HG02759 (cell line): ENCODE data around the gene GRK1.

Experiments used
- ATAC-seq: cut with Tn5 transposase; IDR thresholded peaks from one replicate; pipeline ENCODE4 v1.9.1; 2021; ENCODE audit warnings: mild to moderate bottlenecking, moderate library complexity; ENCODE audit not compliant: unreplicated experiment

Gene GRK1

DNA sequence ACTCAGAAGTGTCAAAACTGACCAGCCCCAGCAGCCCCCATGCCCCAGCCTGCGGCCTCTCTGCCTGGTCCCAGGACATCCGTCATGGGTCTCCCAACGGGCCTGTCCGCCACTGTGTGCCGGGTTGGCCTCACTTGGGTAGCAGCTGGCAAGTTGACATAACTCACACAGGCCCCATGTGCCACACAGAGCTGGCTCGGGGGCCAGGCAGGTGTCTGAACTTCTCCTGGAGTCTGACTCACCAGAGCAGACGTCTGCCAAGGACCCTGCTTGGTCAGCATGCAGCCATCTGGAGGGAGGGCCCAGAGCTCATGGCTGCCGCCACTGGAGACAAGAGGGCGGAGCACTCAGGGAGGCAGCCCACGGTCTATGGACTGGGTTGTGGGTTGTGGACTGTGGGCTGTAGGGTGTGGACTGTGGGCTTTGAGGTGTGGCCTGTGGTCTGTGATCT, 60.0 kb downstream of the GRK1 start:
- no peak for ATAC-seq

DNA sequence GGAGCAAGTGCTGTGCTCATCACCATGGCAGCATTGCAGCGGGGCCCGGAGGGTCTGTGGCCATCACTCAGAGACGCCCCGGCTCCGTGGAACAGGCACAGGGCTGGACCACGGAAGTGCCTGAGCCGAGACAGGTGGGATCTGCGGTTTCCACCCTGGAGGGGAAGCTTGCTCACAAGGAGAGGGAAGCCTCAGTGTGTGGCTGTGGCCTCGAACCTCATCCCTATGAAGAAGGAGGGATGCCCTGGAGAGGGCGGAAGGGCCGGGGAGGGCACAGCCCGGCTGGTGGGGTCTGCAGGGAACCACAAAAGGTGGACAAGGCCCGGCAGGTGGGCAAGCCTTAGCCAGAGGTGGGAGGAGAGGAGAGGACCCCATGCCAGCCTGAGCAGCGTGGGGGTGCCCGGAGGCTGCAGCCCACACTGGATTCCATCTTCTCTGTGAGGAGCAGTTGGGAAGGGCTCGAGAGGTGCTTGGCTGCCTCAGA, 61.6 kb downstream of the GRK1 start:
- ATAC-seq = no peak

DNA sequence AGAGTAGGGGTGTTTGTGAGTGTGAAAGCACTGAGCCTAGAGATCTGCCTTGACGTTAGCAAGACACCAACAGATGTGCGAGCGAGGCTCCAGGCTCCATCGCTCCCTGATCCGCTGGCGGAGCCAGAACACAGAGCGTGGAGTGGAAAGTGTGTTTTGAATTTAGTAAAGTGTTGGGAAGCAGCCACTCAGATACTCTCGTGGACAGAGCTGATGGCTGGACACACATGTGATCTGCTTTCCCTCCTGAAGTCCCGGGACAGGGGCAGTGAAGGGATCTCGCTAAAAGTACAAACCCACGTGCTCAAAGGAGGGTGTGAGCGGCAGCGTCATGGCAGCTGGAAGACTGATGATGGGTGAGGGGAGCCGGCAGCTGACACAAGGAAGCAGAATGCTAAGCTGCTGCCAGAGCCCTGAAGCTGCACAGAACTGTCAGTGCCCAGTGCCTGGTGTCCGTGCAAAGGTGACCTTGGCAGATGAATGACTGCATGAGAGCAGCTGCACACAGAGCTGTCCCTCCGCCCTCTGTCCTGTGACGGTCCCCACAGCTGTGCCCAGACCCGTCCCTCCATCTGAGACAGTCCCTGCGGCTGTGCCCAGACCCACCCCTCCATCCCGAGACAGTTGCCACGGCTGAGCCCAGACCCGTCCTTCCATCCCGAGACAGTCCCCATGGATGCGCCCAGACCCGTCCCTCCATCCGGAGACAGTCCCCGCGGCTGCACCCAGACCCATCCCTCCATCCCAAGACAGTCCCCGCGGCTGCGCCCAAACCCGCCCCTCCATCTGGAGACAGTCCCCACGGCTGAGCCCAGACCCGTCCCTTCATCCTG, 62.4 kb downstream of the GRK1 start:
- ATAC-seq = no peak

DNA sequence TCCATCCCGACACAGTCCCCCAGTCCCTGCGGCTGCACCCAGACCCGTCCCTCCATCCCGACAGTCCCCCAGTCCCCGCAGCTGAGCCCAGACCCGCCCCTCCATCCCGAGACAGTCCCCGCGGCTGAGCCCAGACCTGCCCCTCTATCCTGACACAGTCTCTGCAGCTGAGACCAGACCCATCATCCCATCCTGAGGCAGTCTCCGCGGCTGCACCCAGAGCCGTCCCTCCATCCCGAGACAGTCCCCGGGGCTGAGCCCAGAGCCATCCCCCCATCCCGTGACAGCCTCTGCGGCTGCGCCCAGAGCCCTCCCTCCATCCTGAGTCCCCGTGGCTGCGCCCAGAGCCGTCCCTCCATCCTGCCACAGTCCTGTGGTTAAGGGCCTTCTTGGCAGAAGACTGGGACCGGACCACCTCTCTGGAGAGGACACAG, 63.3 kb downstream of the GRK1 start:
- ATAC-seq = no peak

DNA sequence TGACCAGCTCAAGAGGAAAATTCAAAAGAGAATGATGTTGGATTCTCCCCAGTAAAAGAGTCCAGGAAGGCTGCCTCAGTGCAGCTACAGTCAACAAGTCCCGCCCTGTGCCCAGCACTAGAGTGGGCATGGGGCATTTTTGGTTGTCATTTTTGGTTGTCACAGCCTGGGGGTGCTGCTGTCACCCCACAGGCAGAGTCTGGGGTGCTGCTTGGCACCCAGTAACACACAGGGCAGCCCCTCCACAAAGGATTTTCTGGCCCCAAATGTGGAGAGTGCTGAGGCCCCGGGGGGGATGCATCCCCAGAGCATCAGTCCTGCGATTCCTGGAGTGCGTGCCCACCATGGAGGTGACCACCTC, 63.8 kb downstream of the GRK1 start:
- no peak for ATAC-seq

DNA sequence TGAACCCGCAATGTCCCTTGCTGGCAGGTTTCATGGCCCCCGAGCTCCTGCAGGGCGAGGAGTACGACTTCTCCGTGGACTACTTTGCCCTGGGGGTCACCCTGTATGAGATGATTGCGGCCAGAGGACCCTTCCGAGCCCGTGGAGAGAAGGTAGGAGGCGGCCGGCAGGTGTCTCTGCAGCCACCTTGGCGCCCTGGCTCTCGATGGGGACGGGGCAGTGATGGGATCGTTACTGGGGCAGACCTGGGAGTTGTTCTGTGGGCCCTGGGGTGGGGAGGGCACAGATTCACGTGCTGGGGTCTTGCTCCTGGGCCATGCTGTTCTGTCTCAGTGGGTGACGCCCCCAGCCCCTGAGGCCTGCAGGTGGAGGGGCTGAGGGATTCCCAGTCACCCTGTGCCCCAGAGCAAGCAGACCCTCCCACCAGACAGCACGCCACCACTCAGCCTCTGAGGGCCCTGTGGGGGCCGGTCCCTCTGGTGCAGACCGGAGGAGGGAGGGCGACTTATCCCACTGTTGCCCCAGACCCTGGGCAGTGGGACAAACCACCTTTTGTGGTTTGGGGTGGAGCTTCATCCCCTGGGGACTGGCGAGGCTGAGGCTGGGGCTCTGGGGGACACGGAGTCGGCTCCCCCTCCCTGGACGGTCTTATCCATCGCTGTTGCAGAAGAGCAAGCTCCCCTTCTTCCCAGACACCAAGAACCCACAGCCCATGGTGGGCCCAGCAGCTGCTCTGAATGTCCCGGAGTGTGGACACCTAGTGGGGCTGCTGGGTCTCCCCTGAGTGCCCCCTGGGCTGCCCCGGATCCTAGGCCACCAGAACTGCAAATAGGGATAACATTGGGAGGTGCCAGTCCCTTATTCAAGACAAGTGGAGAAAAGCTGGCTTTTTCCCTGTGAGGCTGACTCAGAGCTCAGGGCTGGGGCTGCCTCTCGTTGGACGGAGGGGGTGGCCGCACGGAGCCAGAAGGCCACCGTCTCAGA, 64.5 kb downstream of the GRK1 start:
- ATAC-seq = no peak

DNA sequence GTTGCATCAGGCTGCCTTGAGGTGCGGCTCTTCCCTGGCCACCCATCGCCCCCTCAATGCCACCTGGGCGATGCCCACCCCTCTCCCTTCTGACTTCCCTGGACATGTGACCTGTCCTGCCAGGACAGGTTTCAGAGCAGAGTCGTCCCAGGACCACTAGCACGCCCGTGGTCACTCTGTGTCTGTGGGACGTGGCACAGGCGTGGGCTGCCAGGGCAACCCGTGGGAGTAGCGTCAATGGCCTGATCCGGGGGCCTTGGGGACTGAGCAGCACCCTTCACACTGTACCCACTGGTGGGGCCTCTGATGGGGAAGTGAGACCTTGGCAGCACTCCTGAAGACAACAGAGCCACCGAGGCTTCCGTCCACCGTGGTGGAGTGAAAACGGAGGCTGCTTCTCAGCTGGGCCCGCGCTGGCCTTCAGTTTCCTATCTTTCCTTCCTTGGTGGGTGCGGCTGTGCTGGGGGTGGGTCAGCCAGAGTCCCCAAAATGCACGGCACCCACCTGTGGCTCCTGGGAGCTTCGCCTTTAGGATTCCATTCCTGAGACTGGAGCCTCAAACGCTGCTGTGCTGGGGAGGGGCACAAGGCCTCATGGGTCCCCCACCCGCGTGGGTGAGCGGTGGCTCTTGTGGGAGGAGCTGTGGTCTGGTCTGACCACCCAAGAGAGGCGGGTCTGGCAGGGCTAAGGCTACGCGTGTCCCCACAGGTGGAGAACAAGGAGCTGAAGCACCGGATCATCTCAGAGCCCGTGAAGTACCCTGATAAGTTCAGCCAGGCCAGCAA, 65.3 kb downstream of the GRK1 start:
- no peak for ATAC-seq

DNA sequence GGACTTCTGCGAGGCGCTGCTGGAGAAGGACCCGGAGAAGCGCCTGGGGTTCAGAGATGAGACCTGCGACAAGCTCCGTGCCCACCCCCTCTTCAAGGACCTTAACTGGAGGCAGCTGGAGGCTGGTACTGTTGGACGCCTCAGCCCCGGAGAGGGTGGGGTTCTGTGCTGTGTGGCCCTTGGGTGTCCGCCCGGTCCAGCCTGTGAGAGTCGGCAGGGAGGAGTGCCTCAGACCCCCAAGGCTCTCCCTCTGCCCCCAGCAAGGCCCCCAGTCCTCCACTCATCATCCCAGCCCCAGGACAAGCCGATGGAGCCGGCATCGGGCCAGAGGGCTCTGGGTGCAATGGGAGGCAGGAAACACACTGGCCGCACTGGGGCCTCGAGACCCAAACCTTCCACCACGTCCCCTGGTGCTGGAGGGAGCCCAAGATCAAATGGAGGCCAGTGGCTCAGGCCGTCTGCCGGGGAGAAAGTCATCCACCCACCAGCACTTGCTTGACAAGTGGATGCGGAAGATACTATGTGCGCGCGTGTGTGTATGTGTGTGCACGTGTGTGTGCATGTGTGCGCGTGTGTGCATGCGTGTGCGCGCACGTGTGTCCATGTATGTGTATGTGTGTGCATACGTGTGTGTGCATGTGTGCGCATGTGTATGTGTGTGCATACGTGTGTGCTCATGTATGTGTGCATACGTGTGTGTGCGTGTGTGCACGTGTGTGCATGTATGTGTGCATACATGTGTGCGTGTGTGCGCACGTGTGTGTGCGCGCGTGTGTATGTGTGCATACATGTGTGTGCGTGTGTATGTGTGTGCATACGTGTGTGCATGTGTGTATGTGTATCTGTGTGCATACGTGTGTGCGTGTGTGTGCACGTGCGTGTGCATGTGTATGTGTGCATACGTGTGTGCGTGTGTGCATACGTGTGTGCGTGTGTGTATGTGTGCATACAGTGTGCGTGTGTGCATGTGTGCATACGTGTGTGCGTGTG, 66.2 kb downstream of the GRK1 start:
- no peak for ATAC-seq

DNA sequence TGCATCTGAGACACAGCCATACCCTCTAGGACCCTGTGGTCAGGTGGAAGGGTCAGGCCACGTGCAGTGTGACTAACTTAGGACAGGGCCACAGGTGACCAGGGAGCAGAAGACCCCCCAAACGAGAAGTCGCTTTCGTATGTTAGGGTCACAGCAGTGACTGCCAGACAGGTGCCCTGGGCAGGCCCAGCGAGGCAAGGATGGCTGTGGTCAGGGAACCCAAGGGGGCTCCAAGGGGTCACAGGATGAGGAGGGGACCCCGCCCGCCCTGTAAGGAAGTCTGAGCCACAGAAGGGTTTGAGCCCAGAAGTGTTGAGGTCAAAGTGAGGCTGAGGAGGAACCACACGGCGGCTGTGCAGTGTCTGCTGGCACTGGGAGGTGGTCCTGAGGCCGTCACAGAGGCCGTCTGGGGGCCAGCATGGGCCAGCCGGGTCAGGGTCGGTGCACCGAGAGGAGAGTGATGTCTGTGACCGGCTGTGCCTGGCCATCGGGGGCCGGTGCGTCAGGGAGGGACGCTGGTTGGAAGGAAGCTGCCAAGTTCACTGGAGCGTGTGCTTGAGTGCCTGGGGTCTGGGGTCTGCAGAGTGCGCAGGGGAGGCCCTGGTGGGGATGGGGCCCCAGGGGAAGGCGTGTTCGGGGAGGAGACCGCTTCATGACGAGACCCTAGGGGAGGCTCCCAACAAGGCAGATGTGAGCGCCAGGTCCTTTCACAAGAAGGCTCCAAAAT, 67.2 kb downstream of the GRK1 start:
- no peak for ATAC-seq

DNA sequence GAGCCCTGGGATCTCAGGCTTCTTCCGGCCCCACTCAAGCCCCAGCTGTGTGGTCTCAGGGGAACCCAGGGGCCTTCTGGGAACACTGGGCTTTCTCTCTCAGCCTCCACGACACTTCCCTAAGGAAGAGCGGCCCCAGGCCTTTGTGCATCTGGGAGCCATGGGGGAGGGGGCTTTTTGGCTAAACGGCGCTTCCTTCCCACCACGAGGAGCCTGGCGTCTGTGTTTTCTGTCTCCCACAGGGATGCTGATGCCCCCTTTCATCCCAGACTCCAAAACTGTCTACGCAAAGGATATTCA, 67.8 kb downstream of the GRK1 start:
- no peak for ATAC-seq

DNA sequence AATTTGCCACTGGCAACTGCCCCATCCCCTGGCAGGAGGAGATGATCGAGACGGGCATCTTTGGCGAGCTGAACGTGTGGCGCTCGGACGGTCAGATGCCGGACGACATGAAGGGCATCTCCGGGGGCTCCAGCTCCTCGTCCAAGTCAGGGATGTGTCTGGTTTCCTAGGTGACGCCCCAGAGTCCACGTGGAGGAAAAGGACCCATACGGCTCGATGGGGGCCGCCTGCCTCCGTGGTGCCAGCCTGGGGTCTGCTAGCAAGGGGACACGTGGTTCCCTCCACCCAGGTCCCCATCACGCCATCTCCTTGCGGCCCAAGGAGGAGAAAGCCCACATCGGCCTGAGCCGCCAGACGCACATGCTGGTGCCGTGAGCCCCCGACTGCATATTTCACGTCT, 68.2 kb downstream of the GRK1 start:
- no peak for ATAC-seq

DNA sequence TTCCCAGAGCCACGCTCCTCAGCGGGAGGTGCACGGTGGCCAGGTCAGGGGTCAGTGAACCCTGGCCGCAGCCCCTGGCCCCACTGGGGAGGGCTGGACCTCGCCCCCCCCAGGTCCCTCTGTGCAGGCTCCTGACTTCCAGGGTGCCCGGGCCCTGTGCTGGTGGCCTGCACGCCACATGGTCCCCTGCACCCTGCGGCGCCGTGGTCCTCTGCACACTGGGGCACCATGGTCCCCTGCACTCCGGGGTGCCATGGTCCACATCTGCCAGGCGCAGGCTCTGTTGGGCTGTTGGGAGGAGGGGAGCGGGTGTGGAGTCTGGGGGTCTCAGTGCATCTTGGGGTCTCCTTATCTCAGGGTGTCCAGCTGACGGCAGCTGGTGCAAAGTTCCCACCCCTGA, 68.7 kb downstream of the GRK1 start:
- no peak for ATAC-seq

DNA sequence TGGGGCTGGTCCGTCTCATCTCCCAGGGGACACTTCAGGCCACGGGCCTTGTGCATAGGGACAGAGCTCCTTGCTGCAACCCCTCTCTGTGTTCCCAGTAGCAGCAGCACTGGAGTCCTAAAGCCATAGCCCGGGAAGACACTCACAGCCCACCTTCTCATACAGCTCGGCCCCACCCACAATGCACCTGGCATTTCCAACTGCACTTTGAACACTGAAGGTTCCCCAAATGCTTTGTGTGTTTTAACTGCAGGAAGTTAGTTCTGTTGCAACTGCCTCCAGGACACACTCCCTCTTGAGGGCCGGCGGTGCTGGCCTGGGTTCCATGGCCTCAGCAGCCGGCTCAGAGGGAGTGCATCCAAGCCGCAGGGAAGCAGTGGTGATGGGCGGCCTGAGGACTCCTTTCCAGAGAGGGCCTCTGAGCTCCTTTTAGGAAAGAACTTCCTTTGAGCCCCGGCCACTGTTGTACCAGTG, 69.3 kb downstream of the GRK1 start:
- no peak for ATAC-seq

DNA sequence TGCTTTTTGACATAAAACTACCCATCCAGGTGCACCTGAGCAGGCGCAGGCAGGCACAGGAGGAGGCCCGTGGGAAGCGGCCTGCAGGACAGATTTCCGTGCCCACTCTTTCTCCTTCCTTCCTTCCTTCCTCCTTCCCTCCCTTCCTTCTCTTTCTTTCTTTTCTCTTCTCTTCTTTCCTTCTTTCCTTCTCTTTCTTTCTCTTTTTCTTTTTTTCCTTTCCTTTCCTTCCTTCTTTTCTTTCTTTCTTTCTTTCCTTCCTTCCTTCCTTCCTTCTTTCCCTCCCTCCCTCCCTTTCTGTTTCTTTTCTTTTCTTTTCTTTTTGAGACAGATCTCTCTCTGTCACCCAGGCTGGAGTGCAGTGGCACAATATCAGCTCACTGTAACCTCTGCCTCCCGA, 70.8 kb downstream of the GRK1 start:
- no peak for ATAC-seq

DNA sequence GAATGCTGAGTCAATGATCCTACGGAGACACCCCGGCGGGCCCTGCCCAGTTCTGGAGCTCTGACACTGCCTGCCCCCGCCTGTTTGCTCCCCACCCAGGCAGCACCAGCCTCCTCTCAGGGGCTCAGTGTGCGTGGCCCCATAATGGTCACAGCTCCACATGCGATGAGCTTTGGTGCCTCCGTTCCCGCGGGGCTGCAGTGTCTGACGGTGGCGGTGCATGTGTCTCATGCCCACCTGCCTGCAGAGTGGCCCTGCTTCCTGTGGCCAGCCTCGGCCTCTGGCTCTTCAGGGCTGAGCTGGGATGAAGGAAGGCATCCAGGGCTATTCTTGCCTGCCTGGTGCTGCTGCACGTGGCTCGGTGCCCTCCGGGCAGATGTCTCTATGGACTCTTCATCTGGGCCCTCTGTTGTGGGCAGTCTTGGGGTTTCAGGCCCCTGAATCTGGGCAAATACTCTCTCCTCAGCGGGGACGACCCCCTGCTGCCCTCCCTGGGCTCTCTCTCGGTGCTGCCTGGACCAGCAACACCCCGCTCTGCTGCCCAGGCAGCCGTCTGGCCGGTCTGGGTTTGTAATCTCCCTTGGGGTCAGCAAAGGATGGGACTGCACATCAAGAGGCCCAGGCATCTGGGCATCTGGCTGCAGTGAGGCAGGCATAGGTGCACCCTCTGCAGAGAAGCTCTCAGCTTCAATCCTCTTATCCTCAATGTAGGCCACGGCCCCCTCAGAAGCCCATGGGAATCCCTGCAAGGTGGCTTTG, 72.7 kb downstream of the GRK1 start:
- no peak for ATAC-seq

DNA sequence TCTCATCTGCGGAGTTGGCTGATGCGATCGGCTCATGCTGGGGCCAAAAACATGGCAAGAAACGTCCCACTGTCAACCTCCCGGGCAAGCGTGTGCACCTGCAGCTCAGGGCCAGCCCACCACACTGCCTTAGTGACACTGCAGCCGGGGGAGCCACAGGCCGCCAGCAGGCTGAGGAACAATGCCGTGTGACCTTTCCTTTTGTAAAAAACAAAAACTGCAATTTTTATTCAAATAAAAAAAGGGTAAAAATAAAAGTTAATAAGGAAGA, 73.2 kb downstream of the GRK1 start:
- no peak for ATAC-seq

DNA sequence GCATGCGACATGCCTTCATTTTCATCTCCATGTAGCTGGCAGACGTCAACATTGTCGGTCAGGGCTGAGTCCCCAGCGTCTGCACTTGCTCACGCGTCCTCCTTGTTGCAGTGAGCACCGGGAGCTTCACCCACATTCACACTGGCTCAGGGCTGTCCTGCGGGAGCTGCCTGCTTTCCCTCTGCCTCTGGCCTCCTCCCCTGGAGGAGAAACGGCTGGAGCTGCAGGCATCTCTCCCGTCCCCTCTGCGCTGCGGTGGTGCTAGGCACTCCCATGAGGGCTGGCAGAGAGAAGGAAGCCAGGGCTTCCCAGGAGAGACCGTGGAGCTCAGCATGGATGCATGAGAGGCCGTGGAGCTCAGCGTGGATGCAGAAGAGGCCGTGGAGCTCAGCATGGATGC, 73.6 kb downstream of the GRK1 start:
- ATAC-seq = no peak

DNA sequence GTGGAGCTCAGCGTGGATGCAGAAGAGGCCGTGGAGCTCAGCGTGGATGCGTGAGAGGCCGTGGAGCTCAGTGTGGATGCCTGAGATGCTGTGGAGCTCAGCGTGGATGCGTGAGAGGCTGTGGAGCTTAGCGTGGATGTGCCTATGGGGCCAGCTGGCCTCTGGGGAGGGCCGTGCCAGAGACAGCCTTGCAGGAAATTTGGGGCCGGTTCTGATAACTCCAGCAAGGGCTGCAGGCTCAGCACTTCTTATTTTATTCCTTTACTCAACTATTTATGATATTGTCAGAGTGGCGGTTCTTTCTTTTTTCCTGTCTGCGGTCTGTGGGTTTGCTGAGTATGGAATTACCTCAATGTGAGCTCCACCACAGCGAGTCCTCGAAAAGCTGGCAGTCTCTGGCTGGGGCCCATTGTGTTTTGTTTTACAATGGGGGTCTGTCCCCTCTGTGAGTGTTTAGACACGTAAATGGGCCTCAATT, 74.2 kb downstream of the GRK1 start:
- no peak for ATAC-seq
